ELF-1 (cell line): ENCODE measurements around the gene LILRB4.
"Not testable (repeated sequence)": the region's sequence is repeated elsewhere in the genome, so short reads cannot be mapped to it uniquely, and the experiment has no call there.

Experiments
- DNase-seq: peaks from one replicate; pipeline ENCODE4 v3.0.0-alpha.2; 2016; ENCODE audit warnings: low read depth, low spot score

The LILRB4 gene

DNA sequence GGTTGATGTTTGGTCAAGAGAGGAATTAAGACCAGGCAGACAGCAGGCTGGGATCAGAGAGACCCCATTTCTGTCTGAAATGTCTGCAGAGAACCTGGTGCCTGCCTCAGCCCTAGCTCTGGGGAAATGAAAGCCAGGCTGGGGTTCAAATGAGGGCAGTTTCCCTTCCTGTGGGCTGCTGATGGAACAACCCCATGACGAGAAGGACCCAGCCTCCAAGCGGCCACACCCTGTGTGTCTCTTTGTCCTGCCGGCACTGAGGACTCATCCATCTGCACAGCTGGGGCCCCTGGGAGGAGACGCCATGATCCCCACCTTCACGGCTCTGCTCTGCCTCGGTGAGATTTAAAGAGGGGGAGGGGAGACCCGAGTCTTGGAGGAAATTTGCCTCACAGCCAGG, at the start of gene LILRB4:
Gene LILRB4, plus strand, starts transcription at position 256 of the 400 bp plus-strand sequence. Its CDS starts 49 bp downstream, at position 305.
- no peak for DNase-seq

GRCh38 chr19:54614726-54615125, 48.1 kb upstream of the LILRB4 start:
- DNase-seq = no peak

- DNase-seq = no peak
Measured at GRCh38 chr19:54616057-54616456, 46.7 kb upstream of the LILRB4 start.

DNA sequence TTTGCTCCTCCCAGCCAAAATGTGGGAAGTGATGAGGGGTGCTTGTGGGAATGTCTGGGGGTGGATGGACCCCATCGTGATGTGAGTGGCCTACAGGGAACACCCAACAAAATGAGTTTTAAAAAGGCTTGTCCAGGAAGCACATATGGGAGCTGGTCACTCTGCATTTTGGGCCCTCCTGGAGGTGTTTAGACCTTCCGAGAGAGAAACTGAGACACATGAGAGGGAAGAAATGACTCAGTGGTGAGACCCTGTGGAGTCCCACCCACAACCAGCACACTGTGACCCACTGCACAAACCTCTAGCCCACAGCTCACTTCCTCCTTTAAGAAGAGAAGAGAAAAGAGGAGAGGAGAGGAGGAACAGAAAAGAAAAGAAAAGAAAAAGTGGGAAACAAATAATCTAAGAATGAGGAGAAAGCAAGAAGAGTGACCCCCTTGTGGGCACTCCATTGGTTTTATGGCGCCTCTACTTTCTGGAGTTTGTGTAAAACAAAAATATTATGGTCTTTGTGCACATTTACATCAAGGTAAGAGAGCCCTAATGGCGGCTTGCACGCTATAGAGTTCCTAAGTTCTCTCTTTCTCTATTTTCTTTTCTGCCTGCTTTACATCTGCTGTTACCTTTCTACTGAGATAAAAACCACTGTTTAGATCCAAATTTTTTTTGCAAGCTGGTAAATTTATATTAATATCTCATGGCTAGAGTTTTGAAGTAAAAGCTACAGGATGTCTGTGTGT, 45.8 kb upstream of the LILRB4 start:
- DNase-seq = no peak

DNA sequence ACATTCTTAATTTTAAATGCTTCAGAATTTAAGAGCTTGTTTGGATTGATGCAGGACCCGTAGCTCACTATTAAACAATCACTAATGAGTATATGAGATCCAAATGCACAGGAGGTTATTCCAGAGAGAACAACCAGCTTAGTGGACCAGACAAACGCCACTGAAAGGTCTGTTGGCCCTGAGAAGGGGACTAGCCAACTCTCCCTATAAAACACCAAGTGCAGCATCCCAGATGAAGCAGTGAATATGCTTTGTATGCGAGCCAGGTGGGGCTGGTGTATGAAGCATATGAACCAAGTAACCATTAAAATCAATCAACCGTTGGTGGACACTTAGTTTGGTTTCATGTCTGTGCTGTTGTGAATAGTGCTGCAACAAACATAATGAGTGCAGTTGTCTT, 42.3 kb upstream of the LILRB4 start:
- DNase-seq = no peak

DNA sequence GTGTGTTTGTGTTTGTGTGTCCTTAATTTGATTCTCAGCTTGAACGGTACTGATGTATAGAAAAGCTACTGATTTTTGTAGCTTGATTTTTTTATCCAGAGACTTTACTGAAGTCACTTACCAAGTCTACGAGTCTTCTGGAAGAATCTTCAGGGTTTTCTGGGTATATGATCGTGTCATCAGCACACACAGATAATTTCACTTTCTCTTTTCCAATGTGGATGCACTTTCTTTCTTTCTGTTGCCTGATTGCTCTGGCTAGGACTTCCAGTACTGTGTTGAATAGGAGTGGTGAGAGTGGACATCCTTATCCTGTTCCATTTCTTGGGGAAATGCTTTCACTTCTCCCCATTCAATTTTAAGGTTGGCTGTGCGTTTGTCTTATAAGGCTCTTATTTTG, 40.4 kb upstream of the LILRB4 start:
- DNase-seq = no peak

DNA sequence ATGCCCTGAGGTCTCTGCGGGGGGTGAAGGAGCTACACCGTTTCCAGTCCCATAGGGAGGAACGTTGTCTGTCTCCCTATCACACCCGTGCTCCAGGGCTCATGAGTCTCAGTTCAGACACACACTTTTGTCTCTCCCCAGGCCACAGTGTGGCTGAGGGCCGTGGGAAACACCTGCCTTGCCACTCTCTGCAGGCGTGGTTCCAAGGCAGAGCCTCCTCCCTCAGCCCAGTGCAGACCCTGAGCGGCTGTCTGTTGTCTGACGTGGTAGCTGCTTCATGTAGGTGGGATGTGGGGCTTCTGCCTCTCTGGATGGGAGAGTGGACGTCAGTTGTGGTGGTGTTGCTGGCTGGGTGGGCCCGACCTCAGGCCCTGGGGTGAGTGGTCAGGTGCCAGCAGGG, 38.6 kb upstream of the LILRB4 start:
- DNase-seq = not testable (repeated sequence)

GRCh38 chr19:54624934-54625730, 37.7 kb upstream of the LILRB4 start:
- not testable (repeated sequence) for DNase-seq

DNA sequence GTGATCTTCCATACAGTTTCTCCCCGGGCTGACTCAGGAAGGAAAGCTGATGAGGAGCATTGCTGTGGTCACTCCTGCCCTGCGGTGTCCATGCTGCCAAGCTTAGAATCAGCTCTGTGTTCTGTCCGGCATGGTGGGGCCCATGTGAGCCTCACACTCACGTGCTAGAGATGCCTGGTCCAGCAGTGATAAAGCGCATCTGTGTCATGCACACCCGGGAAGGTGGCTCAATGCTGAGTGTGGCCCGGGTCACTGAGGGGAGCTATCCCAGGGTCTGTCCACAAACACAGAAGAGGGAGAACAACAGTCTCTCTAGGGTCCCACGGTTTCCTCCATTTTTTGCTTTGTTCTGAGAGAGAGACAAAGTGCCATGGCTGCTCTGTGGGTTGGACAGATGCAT, 36.0 kb upstream of the LILRB4 start:
- no peak for DNase-seq

DNA sequence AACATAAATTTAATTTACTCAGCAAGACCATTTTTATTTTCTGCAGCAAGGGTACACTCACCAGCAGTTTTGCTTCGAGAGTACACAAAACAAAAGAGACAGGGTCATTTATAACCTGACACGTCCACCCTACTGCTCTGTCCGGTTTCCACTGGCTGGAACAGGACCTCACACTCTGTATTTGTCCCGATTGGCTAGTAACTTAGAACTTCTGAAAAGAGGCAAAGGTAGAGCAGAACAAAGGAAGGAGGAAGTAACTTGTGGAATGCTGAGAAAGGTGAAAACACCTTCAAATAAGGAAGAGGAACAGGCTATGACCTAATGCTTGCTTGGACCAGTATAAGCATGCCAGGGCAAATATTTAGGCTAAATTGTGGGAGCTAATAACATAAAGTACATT, 34.9 kb upstream of the LILRB4 start:
- DNase-seq = not testable (repeated sequence)

GRCh38 chr19:54630262-54630661, 32.5 kb upstream of the LILRB4 start, which contains the start of gene LILRB1:
TSS of gene LILRB1 (plus strand) at chr19:54630484. CDS start at chr19:54631074, 590 bp downstream.
- not testable (repeated sequence) for DNase-seq

- DNase-seq = no peak
Measured at GRCh38 chr19:54630782-54631181, 32.0 kb upstream of the LILRB4 start.

GRCh38 chr19:54631489-54632337, 31.1 kb upstream of the LILRB4 start:
- not testable (repeated sequence) for DNase-seq

GRCh38 chr19:54632517-54632916, 30.3 kb upstream of the LILRB4 start:
- DNase-seq = not testable (repeated sequence)

GRCh38 chr19:54633401-54633800, 29.4 kb upstream of the LILRB4 start:
- no peak for DNase-seq

- DNase-seq = peak; percentile 30
Measured at GRCh38 chr19:54636081-54636480, 26.7 kb upstream of the LILRB4 start.

DNA sequence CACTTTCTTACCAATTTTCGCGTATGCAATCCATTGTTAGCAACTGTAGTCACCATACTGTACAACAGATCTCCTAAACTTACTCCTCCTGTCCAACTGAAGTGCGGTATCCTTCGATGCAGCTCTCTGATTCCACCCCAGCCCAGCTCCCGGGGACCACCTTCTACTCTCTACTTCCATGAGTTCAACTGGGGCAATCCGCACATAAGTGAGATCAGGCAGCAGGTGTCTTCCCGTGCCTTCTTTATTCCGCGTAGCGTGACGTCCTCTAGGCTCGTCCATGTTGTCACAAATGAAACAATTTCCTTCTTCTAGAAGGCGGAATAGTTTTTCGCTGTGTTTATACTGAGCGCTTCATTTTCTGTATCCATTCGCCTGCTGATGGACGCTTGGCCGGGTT, 24.1 kb upstream of the LILRB4 start:
- no peak for DNase-seq

DNA sequence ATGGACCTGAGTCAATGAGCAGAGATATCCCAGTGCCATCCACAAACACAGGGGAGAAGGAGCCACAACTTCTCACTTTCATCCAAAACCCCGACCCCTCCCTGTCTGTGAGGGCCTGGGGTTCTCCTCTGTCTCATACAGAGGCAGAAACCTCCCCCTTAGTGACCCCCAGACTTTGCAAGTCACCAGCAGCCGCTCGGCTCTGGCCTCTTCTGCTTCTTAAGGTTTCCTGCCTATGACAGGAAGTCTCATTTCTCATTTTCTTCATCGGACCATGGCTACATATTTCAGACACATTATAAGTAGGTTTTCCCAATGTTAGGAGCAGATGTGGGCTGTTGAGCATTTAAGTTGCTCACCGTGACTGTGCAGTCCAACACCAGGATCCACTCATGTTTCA, 19.8 kb upstream of the LILRB4 start:
- DNase-seq = not testable (repeated sequence)

- not testable (repeated sequence) for DNase-seq
Measured at GRCh38 chr19:54643583-54643982, 19.2 kb upstream of the LILRB4 start.

GRCh38 chr19:54644056-54644455, 18.7 kb upstream of the LILRB4 start:
- DNase-seq = no peak

- DNase-seq = no peak
Measured at GRCh38 chr19:54646331-54646841, 16.4 kb upstream of the LILRB4 start.

DNA sequence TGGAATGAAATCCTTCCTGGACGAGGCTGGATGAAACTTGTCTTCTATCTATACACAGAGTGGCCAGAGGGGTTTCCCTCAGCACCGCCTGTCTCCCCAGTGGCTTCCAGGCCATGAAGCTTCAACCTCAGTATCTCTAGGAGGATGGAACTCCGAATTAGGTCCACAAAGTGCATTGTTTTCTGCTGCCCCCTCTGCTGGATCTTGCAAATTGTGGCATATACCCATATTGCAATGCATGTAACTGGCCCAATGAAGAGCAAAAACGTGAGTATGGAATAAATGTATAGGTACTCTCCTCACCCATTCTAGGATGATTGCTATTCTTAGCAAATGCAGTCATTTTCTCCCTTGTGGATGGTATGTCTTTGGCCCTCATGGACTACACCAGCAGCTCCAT, 14.7 kb upstream of the LILRB4 start:
- DNase-seq = no peak
